ENCODE data around the gene RASSF5.

Gene RASSF5

DNA sequence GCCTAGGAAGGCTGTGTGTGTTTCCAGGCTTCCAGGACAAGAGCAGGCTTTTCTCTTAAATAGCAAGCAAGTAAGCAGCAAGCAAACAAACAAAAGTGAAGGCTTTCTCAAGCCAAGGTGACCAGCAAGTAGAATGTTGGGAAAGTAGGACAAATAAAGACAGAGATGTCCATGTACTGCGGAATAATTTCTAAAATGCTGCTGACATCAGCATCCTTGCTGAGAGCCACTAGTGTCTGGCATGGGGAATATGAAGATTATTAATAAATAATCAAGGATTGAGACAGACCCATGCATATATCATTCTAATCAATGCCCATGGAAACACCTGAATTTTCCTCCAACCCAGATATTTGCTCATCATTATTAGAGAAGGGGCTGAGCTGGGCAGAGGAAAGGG is 121.6 kb downstream of the RASSF5 start:
- no peaks in the 10 kb centered on the region for H3K9me3 ChIP-seq
- intact Hi-C loops (cut with DNase I; ENCODE audit: low total_unique reads): no loop called here

DNA sequence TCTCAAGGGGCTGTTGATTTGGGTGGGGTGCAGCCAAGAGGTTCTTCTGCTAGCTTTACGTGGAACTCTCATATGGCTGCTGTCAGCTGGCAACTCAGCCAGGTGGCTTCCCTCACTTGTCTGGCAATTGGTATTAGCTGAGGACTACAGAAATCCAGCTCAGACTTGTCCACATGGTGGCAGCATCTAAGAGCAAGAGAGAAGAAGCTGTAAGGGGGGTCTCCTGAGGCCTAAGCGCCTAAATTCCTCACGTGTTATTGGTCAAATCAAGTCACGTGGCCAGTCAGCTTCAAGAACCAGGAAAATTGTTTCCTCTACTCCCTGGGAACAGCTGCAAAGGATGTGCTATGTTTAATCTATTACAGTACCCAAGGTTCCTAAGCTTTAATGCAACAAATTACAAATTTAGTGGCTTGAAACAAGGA is 123.8 kb downstream of the RASSF5 start:
- H3K36me3 ChIP-seq: no peaks in the 10 kb centered on the region
- no peak overlapping the region for H3K27ac ChIP-seq
- intact Hi-C loops (cut with DNase I; ENCODE audit: low total_unique reads): loop anchor here (5.0 to 10.0 kb wide), 2 partner anchors 174 to 281 kb away; no protein-coding TSS in a partner anchor
- peaks cover 0 to 18% (median 9%) of the 10 kb centered on the region in 4 donors for H3K4me1 ChIP-seq
- H3K4me3 ChIP-seq: no peak overlapping the region
- no peaks in the 10 kb centered on the region for H3K9me3 ChIP-seq
- no peaks in the 10 kb centered on the region for H3K27me3 ChIP-seq
- TF ChIP-seq, protein P1, sequence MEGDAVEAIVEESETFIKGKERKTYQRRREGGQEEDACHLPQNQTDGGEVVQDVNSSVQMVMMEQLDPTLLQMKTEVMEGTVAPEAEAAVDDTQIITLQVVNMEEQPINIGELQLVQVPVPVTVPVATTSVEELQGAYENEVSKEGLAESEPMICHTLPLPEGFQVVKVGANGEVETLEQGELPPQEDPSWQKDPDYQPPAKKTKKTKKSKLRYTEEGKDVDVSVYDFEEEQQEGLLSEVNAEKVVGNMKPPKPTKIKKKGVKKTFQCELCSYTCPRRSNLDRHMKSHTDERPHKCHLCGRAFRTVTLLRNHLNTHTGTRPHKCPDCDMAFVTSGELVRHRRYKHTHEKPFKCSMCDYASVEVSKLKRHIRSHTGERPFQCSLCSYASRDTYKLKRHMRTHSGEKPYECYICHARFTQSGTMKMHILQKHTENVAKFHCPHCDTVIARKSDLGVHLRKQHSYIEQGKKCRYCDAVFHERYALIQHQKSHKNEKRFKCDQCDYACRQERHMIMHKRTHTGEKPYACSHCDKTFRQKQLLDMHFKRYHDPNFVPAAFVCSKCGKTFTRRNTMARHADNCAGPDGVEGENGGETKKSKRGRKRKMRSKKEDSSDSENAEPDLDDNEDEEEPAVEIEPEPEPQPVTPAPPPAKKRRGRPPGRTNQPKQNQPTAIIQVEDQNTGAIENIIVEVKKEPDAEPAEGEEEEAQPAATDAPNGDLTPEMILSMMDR (IDR thresholded peaks at IDR 0.05): peak; percentile 16 to 26
- peak in 1 of 2 donors; percentile 46 for DNase-seq

More for the DNA sequence above, 121.6 kb downstream of the RASSF5 start:
- peaks cover 0 to 5% (median 0%) of the 10 kb centered on the region in 4 donors for H3K4me1 ChIP-seq
- no peak overlapping the region for H3K27ac ChIP-seq
- no peak overlapping the region for H3K4me3 ChIP-seq
- TF ChIP-seq, protein P1 (IDR thresholded peaks at IDR 0.05): no peak
- H3K36me3 ChIP-seq: no peaks in the 10 kb centered on the region
- H3K27me3 ChIP-seq: no peaks in the 10 kb centered on the region
- no peak for DNase-seq

DNA sequence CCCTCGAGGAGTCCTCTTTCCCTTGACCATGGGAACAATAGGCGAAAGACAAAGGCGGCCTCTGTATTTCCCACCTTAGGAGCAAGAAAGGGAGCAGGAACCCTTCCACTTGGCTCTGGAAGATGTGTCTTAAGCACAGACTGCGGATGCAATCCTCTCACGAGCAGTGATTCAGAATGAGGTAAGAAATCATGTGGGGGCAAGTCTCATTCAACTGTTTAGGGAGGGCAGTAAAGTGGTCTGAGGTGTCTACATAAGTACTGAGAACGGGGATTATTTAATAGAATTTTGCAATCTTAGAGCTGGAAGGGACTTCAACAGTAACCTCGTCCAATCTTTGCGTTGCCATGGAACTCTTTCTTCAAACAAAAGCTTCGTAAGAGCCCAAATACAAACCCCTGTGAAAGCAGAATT is 126.4 kb downstream of the RASSF5 start:
- no peak overlapping the region for H3K4me3 ChIP-seq
- peak overlapping the region; percentile 20 to 23 for H3K27ac ChIP-seq
- H3K9me3 ChIP-seq: no peaks in the 10 kb centered on the region
- H3K27me3 ChIP-seq: no peaks in the 10 kb centered on the region
- no peaks in the 10 kb centered on the region for H3K36me3 ChIP-seq
- intact Hi-C loops (cut with DNase I; ENCODE audit: low total_unique reads): loop anchor here (2.0 to 10.0 kb wide), 3 partner anchors 31 to 279 kb away; no protein-coding TSS in a partner anchor
- TF ChIP-seq, protein P1 (IDR thresholded peaks at IDR 0.05): no peak
- peaks cover 0 to 27% (median 12%) of the 10 kb centered on the region in 4 donors for H3K4me1 ChIP-seq
- DNase-seq: peak in 1 of 2 donors; percentile 42

- Histone ChIP-seq H3K36me3 (no peaks in the 10 kb centered on the region), H3K27ac (peak overlapping the region; percentile 87 to 90), H3K4me3 (peak overlapping the region; percentile 98 to 99), H3K9me3 (no peaks in the 10 kb centered on the region), H3K27me3 (no peaks in the 10 kb centered on the region), H3K4me1 (peaks cover 0 to 27% (median 12%) of the 10 kb centered on the region in 4 donors)
- TF ChIP-seq, protein P1 (IDR thresholded peaks at IDR 0.05): peak; percentile 81 to 90
- intact Hi-C loops (cut with DNase I; ENCODE audit: low total_unique reads): loop anchor here (2.0 to 10.0 kb wide), 3 partner anchors 30 to 278 kb away; no protein-coding TSS in a partner anchor
- peak; percentile 95 for DNase-seq
Measured at GRCh38 chr1:206634365-206635079, 127.2 kb downstream of the RASSF5 start.

DNA sequence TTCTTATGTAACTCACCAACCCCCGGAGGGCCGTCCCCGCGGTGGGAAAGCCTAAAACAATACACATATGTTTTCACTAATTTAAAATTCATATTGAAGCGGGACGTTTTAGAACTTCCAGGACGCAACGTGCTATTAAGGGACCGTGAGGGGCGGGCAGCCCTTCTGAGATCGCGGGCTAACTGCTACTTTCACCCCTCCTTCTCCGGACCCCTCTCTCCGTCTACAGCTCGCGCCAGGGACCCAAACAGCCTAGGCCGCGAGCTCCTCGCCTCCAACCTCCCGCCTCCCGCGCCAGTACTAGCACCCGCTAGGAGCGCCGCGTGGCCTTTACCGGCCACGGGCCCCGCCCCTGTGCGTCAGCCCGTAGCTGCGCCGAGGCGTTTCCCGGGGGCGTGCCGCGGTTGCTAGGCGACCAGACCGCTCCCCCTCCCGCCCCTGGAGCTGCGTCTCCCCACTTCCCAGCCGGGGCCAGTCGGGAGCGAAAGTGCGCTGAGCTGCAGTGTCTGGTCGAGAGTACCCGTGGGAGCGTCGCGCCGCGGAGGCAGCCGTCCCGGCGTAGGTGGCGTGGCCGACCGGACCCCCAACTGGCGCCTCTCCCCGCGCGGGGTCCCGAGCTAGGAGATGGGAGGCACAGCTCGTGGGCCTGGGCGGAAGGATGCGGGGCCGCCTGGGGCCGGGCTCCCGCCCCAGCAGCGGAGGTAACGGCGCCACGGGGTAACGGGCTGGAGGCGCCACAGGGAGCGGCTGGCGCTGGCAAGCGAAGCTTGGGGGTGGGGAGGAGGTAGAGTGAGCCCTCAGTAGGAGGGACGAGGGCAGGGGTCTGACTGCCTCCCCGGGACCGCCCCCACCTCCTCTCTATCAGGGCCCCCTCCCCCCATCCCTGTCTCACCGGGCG is 128.0 kb downstream of the RASSF5 start, which contains the start of gene DYRK3:
Gene DYRK3, plus strand, starts transcription at position 457 of the 898 bp plus-strand sequence. Its CDS starts 168 bp downstream, at position 625.
- Histone ChIP-seq H3K4me3 (peak within 1 kb of the TSS; percentile 98 to 99), H3K27ac (peak within 1 kb of the TSS; percentile 87 to 90), H3K4me1 (peaks cover 0 to 27% (median 12%) of the 10 kb centered on the region in 4 donors), H3K27me3 (no peaks in the 10 kb centered on the region), H3K36me3 (no peaks in the 10 kb centered on the region), H3K9me3 (no peaks in the 10 kb centered on the region)
- TF ChIP-seq, protein P1 (IDR thresholded peaks at IDR 0.05): peak in 1 of 2 experiments; percentile 10
- DNase-seq: peak; percentile 92 to 96
- intact Hi-C loops (cut with DNase I; ENCODE audit: low total_unique reads): loop anchor here (2.0 to 10.0 kb wide), 2 partner anchors 29 to 169 kb away; no protein-coding TSS in a partner anchor
